HepG2 (cell line): ENCODE results near the gene AQP10. TPM values are rescaled to one million over a fixed set of nuclear protein-coding genes. Genes with fewer than 3 reads are reported as not detected.

Source experiments
- YEATS4 ChIP-seq: sonication (generic); formaldehyde crosslinking; IDR thresholded peaks from 2 replicates; pipeline ENCODE4 v1.4.0; 2020; ENCODE audit warnings: missing genetic modification reagents, borderline replicate concordance
- ZNF484 ChIP-seq: sonication (generic); formaldehyde crosslinking; IDR thresholded peaks from 2 replicates; pipeline ENCODE4 v1.5.1; 2020; ENCODE audit warnings: mild to moderate bottlenecking, low read depth, missing genetic modification reagents, borderline replicate concordance
- ZNF547 ChIP-seq: sonication (generic); formaldehyde crosslinking; IDR thresholded peaks from 2 replicates; pipeline ENCODE4 v1.5.1; 2020; ENCODE audit warnings: mild to moderate bottlenecking, missing genetic modification reagents
- polyA plus RNA-seq, 8 experiments: library from polyadenylated mRNA; depleted of rRNA in 3 of 8; stranded (reverse) in 7 of 8; unstranded in 1 of 8; fragments of >200 nt; fragmentation: Illumina TruSeq in 4 of 8; extraction: Trizol in 4 of 8; gene quantifications; 2 replicates each; pipeline versions ENCODE4 v1.2.1 to v1.2.3, GENCODE V29; 2011 to 2016; ENCODE audit warnings: low read depth in 4 of 8, missing spikeins in 1 of 8, mixed read lengths in 1 of 8; ENCODE audit not compliant: insufficient read depth in 1 of 8
- total RNA-seq, 5 experiments: library from RNA; depleted of rRNA; stranded (reverse); fragments of >200 nt; fragmentation: Illumina TruSeq; extraction: Trizol; gene quantifications; 2 replicates each; pipeline ENCODE4 v1.2.3, GENCODE V29; 2016; ENCODE audit warnings: low read depth in 1 of 5
- TF ChIP-seq, protein P1 (sequence below): sonication (generic); formaldehyde crosslinking; IDR thresholded peaks from 2 replicates; pipeline ENCODE4 v1.5.1; 2020; ENCODE audit warnings: mild to moderate bottlenecking, missing genetic modification reagents, moderate library complexity
- TF ChIP-seq, protein P2 (sequence below): sonication (generic); formaldehyde crosslinking; IDR thresholded peaks from 2 replicates; pipeline ENCODE4 v1.8.0; 2022; ENCODE audit warnings: missing genetic modification reagents, mild to moderate bottlenecking, moderate library complexity, borderline replicate concordance
- TF ChIP-seq, protein P3 (sequence below): sonication (generic); formaldehyde crosslinking; IDR thresholded peaks from 2 replicates; pipeline ENCODE4 v1.4.0; 2020; ENCODE audit warnings: missing genetic modification reagents
- TF ChIP-seq, protein P4 (sequence below): IDR thresholded peaks from 2 replicates; pipeline ENCODE4 v1.6.1; 2016; ENCODE audit warnings: low read depth, borderline replicate concordance
- TF ChIP-seq, protein P5 (sequence below): IDR thresholded peaks from 2 replicates; pipeline ENCODE4 v1.6.1; 2016; ENCODE audit warnings: control low read depth

Gene AQP10
- total and polyA plus RNA-seq, 2 of the 13 experiments (the other 11 are each of a cell fraction or from before 2014, with no cell fraction given): 0.30 TPM; not detected in 1

DNA sequence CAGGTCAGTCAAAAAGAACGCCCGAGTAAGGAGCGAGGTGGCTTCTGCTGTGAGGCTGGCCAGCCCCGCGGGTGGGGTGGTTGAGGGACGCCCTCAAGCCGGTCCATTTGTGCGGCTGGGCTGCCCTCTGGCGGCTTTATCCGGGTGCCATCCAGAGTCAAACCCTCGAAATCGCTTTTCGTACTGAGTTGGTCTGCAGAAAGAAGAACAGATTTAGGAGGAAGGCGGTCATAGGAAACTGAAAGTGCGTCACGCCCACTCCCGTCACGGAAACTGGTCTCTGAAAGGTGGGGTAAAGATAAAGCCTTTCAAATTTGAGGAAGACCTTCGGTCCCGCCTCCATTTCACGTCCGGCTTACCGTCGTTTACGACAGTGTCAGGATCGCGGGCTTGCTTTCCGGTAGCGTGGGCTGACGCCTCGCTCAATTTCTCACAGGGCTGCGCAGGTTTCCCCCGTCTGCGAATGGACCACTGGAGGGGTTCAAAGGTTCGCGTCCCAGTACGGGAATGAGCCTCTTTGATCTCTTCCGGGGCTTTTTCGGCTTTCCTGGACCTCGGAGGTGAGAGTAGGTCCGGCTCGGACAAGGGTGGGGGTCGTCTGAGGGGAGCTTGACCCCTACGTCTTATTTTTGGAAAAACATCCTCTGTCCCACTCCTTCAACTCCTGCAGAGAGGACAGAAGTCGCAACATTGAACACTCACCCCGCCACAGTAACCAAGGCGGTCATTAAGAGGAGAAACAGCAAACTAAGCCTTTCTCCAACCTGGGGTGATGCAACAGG lies 48.5 kb upstream of the AQP10 start, which contains the start of gene HAX1 (continued):
- TF ChIP-seq ZNF484: no peak
- TF ChIP-seq, protein P1, sequence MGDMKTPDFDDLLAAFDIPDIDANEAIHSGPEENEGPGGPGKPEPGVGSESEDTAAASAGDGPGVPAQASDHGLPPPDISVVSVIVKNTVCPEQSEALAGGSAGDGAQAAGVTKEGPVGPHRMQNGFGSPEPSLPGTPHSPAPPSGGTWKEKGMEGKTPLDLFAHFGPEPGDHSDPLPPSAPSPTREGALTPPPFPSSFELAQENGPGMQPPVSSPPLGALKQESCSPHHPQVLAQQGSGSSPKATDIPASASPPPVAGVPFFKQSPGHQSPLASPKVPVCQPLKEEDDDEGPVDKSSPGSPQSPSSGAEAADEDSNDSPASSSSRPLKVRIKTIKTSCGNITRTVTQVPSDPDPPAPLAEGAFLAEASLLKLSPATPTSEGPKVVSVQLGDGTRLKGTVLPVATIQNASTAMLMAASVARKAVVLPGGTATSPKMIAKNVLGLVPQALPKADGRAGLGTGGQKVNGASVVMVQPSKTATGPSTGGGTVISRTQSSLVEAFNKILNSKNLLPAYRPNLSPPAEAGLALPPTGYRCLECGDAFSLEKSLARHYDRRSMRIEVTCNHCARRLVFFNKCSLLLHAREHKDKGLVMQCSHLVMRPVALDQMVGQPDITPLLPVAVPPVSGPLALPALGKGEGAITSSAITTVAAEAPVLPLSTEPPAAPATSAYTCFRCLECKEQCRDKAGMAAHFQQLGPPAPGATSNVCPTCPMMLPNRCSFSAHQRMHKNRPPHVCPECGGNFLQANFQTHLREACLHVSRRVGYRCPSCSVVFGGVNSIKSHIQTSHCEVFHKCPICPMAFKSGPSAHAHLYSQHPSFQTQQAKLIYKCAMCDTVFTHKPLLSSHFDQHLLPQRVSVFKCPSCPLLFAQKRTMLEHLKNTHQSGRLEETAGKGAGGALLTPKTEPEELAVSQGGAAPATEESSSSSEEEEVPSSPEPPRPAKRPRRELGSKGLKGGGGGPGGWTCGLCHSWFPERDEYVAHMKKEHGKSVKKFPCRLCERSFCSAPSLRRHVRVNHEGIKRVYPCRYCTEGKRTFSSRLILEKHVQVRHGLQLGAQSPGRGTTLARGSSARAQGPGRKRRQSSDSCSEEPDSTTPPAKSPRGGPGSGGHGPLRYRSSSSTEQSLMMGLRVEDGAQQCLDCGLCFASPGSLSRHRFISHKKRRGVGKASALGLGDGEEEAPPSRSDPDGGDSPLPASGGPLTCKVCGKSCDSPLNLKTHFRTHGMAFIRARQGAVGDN: peak; percentile 75
- peak; percentile 38; the same call in 1 of the 2 replicates for TF ChIP-seq YEATS4 (CRISPR knock-in tag)
- TF ChIP-seq, protein P2, sequence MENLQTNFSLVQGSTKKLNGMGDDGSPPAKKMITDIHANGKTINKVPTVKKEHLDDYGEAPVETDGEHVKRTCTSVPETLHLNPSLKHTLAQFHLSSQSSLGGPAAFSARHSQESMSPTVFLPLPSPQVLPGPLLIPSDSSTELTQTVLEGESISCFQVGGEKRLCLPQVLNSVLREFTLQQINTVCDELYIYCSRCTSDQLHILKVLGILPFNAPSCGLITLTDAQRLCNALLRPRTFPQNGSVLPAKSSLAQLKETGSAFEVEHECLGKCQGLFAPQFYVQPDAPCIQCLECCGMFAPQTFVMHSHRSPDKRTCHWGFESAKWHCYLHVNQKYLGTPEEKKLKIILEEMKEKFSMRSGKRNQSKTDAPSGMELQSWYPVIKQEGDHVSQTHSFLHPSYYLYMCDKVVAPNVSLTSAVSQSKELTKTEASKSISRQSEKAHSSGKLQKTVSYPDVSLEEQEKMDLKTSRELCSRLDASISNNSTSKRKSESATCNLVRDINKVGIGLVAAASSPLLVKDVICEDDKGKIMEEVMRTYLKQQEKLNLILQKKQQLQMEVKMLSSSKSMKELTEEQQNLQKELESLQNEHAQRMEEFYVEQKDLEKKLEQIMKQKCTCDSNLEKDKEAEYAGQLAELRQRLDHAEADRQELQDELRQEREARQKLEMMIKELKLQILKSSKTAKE (CRISPR knock-in tag): no peak
- no peak for TF ChIP-seq ZNF547 (CRISPR knock-in tag)
- TF ChIP-seq, protein P3, sequence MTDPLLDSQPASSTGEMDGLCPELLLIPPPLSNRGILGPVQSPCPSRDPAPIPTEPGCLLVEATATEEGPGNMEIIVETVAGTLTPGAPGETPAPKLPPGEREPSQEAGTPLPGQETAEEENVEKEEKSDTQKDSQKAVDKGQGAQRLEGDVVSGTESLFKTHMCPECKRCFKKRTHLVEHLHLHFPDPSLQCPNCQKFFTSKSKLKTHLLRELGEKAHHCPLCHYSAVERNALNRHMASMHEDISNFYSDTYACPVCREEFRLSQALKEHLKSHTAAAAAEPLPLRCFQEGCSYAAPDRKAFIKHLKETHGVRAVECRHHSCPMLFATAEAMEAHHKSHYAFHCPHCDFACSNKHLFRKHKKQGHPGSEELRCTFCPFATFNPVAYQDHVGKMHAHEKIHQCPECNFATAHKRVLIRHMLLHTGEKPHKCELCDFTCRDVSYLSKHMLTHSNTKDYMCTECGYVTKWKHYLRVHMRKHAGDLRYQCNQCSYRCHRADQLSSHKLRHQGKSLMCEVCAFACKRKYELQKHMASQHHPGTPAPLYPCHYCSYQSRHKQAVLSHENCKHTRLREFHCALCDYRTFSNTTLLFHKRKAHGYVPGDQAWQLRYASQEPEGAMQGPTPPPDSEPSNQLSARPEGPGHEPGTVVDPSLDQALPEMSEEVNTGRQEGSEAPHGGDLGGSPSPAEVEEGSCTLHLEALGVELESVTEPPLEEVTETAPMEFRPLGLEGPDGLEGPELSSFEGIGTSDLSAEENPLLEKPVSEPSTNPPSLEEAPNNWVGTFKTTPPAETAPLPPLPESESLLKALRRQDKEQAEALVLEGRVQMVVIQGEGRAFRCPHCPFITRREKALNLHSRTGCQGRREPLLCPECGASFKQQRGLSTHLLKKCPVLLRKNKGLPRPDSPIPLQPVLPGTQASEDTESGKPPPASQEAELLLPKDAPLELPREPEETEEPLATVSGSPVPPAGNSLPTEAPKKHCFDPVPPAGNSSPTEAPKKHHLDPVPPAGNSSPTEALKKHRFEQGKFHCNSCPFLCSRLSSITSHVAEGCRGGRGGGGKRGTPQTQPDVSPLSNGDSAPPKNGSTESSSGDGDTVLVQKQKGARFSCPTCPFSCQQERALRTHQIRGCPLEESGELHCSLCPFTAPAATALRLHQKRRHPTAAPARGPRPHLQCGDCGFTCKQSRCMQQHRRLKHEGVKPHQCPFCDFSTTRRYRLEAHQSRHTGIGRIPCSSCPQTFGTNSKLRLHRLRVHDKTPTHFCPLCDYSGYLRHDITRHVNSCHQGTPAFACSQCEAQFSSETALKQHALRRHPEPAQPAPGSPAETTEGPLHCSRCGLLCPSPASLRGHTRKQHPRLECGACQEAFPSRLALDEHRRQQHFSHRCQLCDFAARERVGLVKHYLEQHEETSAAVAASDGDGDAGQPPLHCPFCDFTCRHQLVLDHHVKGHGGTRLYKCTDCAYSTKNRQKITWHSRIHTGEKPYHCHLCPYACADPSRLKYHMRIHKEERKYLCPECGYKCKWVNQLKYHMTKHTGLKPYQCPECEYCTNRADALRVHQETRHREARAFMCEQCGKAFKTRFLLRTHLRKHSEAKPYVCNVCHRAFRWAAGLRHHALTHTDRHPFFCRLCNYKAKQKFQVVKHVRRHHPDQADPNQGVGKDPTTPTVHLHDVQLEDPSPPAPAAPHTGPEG (CRISPR knock-in tag): no peak; the same call in 1 of the 2 replicates
- TF ChIP-seq, protein P4, sequence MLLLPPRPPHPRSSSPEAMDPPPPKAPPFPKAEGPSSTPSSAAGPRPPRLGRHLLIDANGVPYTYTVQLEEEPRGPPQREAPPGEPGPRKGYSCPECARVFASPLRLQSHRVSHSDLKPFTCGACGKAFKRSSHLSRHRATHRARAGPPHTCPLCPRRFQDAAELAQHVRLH (CRISPR knock-in tag): peak; percentile 90; the same call in 1 of the 2 replicates
- TF ChIP-seq, protein P5, sequence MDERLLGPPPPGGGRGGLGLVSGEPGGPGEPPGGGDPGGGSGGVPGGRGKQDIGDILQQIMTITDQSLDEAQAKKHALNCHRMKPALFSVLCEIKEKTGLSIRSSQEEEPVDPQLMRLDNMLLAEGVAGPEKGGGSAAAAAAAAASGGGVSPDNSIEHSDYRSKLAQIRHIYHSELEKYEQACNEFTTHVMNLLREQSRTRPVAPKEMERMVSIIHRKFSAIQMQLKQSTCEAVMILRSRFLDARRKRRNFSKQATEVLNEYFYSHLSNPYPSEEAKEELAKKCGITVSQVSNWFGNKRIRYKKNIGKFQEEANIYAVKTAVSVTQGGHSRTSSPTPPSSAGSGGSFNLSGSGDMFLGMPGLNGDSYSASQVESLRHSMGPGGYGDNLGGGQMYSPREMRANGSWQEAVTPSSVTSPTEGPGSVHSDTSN (CRISPR knock-in tag): no peak
